Small intestine (tissue), 7 donors: ENCODE results near the gene UPK3BL1. TPM values are rescaled to one million over a fixed set of nuclear protein-coding genes. Genes with fewer than 3 reads are reported as not detected.
"Not testable (repeated sequence)": the region's sequence is repeated elsewhere in the genome, so short reads cannot be mapped to it uniquely, and the experiment has no call there.

ENCODE experiments used
- DNase-seq, 2 donors: peaks; one replicate each; pipeline versions ENCODE4 v3.0.0 to v3.0.0-alpha.2; 2013
- FAIRE-seq: peaks from 2 replicates; lab custom pipeline; 2012; peaks lifted over from hg19 to GRCh38; lab: Jason Lieb, UNC
- H3K27ac ChIP-seq, 3 donors: one replicate each; pipeline ENCODE4 v1.5.1; 2013; ENCODE audit warnings: low read length in 2 of 3, mild to moderate bottlenecking in 2 of 3, control low read depth in 1 of 3, inconsistent platforms in 1 of 3, low read depth in 1 of 3, moderate library complexity in 1 of 3
- H3K27me3 ChIP-seq, 3 donors: one replicate each; pipeline ENCODE4 v1.6.1; 2013; ENCODE audit warnings: low read length in 3 of 3, inconsistent platforms in 1 of 3; ENCODE audit not compliant: control insufficient read depth in 3 of 3, insufficient read depth in 3 of 3
- H3K36me3 ChIP-seq, 3 donors: one replicate each; pipeline ENCODE4 v1.6.1; 2013; ENCODE audit warnings: low read length in 3 of 3, inconsistent platforms in 1 of 3, low read depth in 1 of 3, mild to moderate bottlenecking in 1 of 3, moderate library complexity in 1 of 3; ENCODE audit not compliant: control insufficient read depth in 3 of 3, insufficient read depth in 2 of 3
- H3K4me1 ChIP-seq, 3 donors: one replicate each; pipeline ENCODE4 v1.6.1; 2013; ENCODE audit warnings: low read length in 2 of 3, inconsistent platforms in 1 of 3, low read depth in 1 of 3, mild to moderate bottlenecking in 1 of 3, moderate library complexity in 1 of 3; ENCODE audit not compliant: control insufficient read depth in 3 of 3, insufficient read depth in 2 of 3
- H3K4me3 ChIP-seq, 3 donors: one replicate each; pipeline ENCODE4 v1.5.1; 2013; ENCODE audit warnings: low read length in 3 of 3, control low read depth in 1 of 3, inconsistent platforms in 1 of 3, low read depth in 1 of 3, mild to moderate bottlenecking in 1 of 3, moderate library complexity in 1 of 3
- H3K9me3 ChIP-seq, 2 donors: one replicate each; pipeline ENCODE4 v1.6.1; 2013; ENCODE audit warnings: low read depth in 1 of 2, low read length in 1 of 2; ENCODE audit not compliant: control insufficient read depth in 2 of 2, insufficient read depth in 1 of 2
- WGBS, 3 donors: extraction: QIAGEN DNeasy Blood & Tissue Kit; methylation state at CpG; one replicate each; pipeline ENCODE4 v1.1.7; 2013; 5-methylcytosine and 5-hydroxymethylcytosine counted together
- polyA plus RNA-seq, 4 donors: library from polyadenylated mRNA; stranded (reverse) in 3 of 4; unstranded in 1 of 4; fragments of 200-250 nt in 3 of 4; fragments of 120-200 nt in 1 of 4; gene quantifications; one replicate each; pipeline versions ENCODE4 v1.2.1 to v1.2.3, GENCODE V29; 2013
- donor health status: healthy with polysubstance abuse.
- donor health status: control.
- donor health status: control.
- donor health status: Bipolar disorder and iron deficiency.
- donor health status: healthy.

UPK3BL1 gene
- polyA plus RNA-seq, 4 donors = 21.3 to 84.0 (median 54.3) TPM

GRCh38 chr7:102673447-102674067, 31.0 kb upstream of the UPK3BL1 start:
- not testable (repeated sequence) for H3K4me1 ChIP-seq, FAIRE-seq, H3K36me3 ChIP-seq, DNase-seq, H3K4me3 ChIP-seq, H3K9me3 ChIP-seq, H3K27me3 ChIP-seq, H3K27ac ChIP-seq
- WGBS, 3 donors = no CpG with 5 or more reads among the region's 9 CpGs

GRCh38 chr7:102671956-102672307, 29.3 kb upstream of the UPK3BL1 start:
- no CpG with 5 or more reads among the region's 9 CpGs for WGBS, 3 donors
- H3K9me3 ChIP-seq, H3K4me3 ChIP-seq, H3K27ac ChIP-seq, H3K4me1 ChIP-seq, H3K36me3 ChIP-seq, FAIRE-seq, H3K27me3 ChIP-seq, DNase-seq: not testable (repeated sequence)

- peak within 1 kb of the TSS in 2 of 3 donors; percentile 23 to 38 for H3K4me3 ChIP-seq
- H3K27ac ChIP-seq, H3K4me1 ChIP-seq, H3K36me3 ChIP-seq, FAIRE-seq, H3K27me3 ChIP-seq, H3K9me3 ChIP-seq: not testable (repeated sequence)
- peak; percentile 69 to 89 for DNase-seq
- 0 to 2% (median 0%) methylated on average over 10 to 26 of the region's 63 CpGs for WGBS, 3 donors
These were observed 28.8 kb upstream of the UPK3BL1 start, which contains the start of gene POLR2J2 for GRCh38 chr7:102671166-102671955. POLR2J2 (minus strand) TSS chr7:102671663; CDS start chr7:102671601, 62 bp downstream.

GRCh38 chr7:102667523-102667922, 24.9 kb upstream of the UPK3BL1 start:
- not testable (repeated sequence) for H3K4me3 ChIP-seq, H3K9me3 ChIP-seq, H3K27me3 ChIP-seq, DNase-seq, H3K36me3 ChIP-seq, FAIRE-seq, H3K27ac ChIP-seq, H3K4me1 ChIP-seq
- 90 to 100% (median 93%) methylated on average over 5 to 9 of the region's 14 CpGs for WGBS, 3 donors

GRCh38 chr7:102666850-102667249, 24.3 kb upstream of the UPK3BL1 start:
- not testable (repeated sequence) for H3K36me3 ChIP-seq, H3K27me3 ChIP-seq, H3K4me1 ChIP-seq, FAIRE-seq, H3K9me3 ChIP-seq, H3K4me3 ChIP-seq, DNase-seq, H3K27ac ChIP-seq
- no CpG with 5 or more reads among the region's 16 CpGs for WGBS, 3 donors

GRCh38 chr7:102664765-102665164, 22.2 kb upstream of the UPK3BL1 start:
- H3K27ac ChIP-seq, FAIRE-seq, H3K9me3 ChIP-seq, H3K27me3 ChIP-seq, DNase-seq, H3K4me3 ChIP-seq, H3K4me1 ChIP-seq, H3K36me3 ChIP-seq: not testable (repeated sequence)
- 72 to 86% (median 83%) methylated on average over 4 of the region's 11 CpGs for WGBS, 3 donors

- FAIRE-seq, H3K4me1 ChIP-seq, H3K9me3 ChIP-seq, DNase-seq, H3K27me3 ChIP-seq, H3K36me3 ChIP-seq, H3K27ac ChIP-seq, H3K4me3 ChIP-seq: not testable (repeated sequence)
- WGBS, 3 donors = no CpG with 5 or more reads among the region's 4 CpGs
These were observed 7.3 kb upstream of the UPK3BL1 start, which contains the start of gene SPDYE2B for GRCh38 chr7:102649924-102650323. SPDYE2B (plus strand) TSS chr7:102650319; CDS start chr7:102652349, 2,030 bp downstream.

- H3K4me3 ChIP-seq, H3K4me1 ChIP-seq, FAIRE-seq, H3K27me3 ChIP-seq, DNase-seq, H3K27ac ChIP-seq, H3K36me3 ChIP-seq, H3K9me3 ChIP-seq: not testable (repeated sequence)
- 96 to 99% (median 98%) methylated on average over 5 of the region's 7 CpGs for WGBS, 3 donors
These were observed 5.2 kb upstream of the UPK3BL1 start for GRCh38 chr7:102647813-102648212.
